GM12801 (cell line): ENCODE results near the gene FAR2.

Experiments used
- CTCF ChIP-seq: IDR thresholded peaks from one replicate; pipeline ENCODE4 v1.5.1; 2011; ENCODE audit warnings: control low read depth; ENCODE audit not compliant: insufficient read length; ENCODE audit errors: extremely low read depth

FAR2 gene

GRCh38 chr12:29148596-29148910 lies 525 bp upstream of the FAR2 start:
- no peak for TF ChIP-seq CTCF

- no peak for TF ChIP-seq CTCF
Measured at GRCh38 chr12:29149691-29150281, 708 bp downstream of the FAR2 start.

- no peak for TF ChIP-seq CTCF
Measured at GRCh38 chr12:29150462-29150861, 1.4 kb downstream of the FAR2 start.

GRCh38 chr12:29152223-29152868 lies 3.3 kb downstream of the FAR2 start:
- TF ChIP-seq CTCF = no peak

GRCh38 chr12:29152981-29153630 lies 4.0 kb downstream of the FAR2 start:
- no peak for TF ChIP-seq CTCF

GRCh38 chr12:29155079-29155478 lies 6.0 kb downstream of the FAR2 start:
- TF ChIP-seq CTCF = no peak

GRCh38 chr12:29157486-29157946 lies 8.4 kb downstream of the FAR2 start:
- TF ChIP-seq CTCF = no peak
